Astrocyte (in vitro differentiated cells and primary cell): ENCODE data around the gene NDUFS2. TPM values are rescaled to one million over a fixed set of nuclear protein-coding genes. Genes with fewer than 3 reads are reported as not detected.

Experiments used
- DNase-seq: peaks from one replicate; pipeline ENCODE4 v3.0.0-alpha.2; 2010; ENCODE audit warnings: low read depth
- FAIRE-seq: peaks from 2 replicates; lab custom pipeline; 2011; peaks lifted over from hg19 to GRCh38; lab: Jason Lieb, UNC
- H2AFZ ChIP-seq: 2 replicates; pipeline ENCODE4 v1.6.0; 2012; ENCODE audit warnings: low read depth, low read length, inconsistent platforms
- H3K27ac ChIP-seq: 2 replicates; pipeline ENCODE4 v1.5.1; 2011; ENCODE audit warnings: low read depth, low read length, inconsistent platforms
- H3K27me3 ChIP-seq: 2 replicates; pipeline ENCODE4 v1.6.0; 2011; ENCODE audit warnings: low read length, inconsistent platforms; ENCODE audit not compliant: insufficient read depth
- H3K36me3 ChIP-seq: 2 replicates; pipeline ENCODE4 v1.5.1; 2011; ENCODE audit warnings: low read length, inconsistent platforms; ENCODE audit not compliant: insufficient read depth
- H3K4me1 ChIP-seq: 2 replicates; pipeline ENCODE4 v1.5.1; 2011; ENCODE audit warnings: low read length, inconsistent platforms; ENCODE audit not compliant: insufficient read depth
- H3K4me2 ChIP-seq: 2 replicates; pipeline ENCODE4 v1.6.0; 2012; ENCODE audit warnings: low read length, inconsistent platforms
- H3K4me3 ChIP-seq: 2 replicates; pipeline ENCODE4 v1.5.1; 2011; ENCODE audit warnings: low read depth, mild to moderate bottlenecking, low read length, inconsistent platforms; ENCODE audit not compliant: insufficient read depth
- H3K79me2 ChIP-seq: 2 replicates; pipeline ENCODE4 v1.6.0; 2012; ENCODE audit warnings: mild to moderate bottlenecking, low read length, inconsistent platforms; ENCODE audit not compliant: insufficient read depth
- H3K9ac ChIP-seq: 2 replicates; pipeline ENCODE4 v1.6.0; 2012; ENCODE audit warnings: mild to moderate bottlenecking, low read length, inconsistent platforms
- H3K9me3 ChIP-seq: 2 replicates; pipeline ENCODE4 v1.5.1; 2012; ENCODE audit warnings: low read depth, mild to moderate bottlenecking, low read length, inconsistent platforms; ENCODE audit not compliant: insufficient read depth
- H4K20me1 ChIP-seq: 2 replicates; pipeline ENCODE4 v1.6.0; 2012; ENCODE audit warnings: low read length, inconsistent platforms; ENCODE audit not compliant: insufficient read depth
- H3K27ac Mint-ChIP-seq: one replicate; pipeline ENCODE4 v1.8.0; 2021; ENCODE audit warnings: mild to moderate bottlenecking, mixed read lengths; ENCODE audit not compliant: unreplicated experiment
- H3K27me3 Mint-ChIP-seq: one replicate; pipeline ENCODE4 v1.8.0; 2021; ENCODE audit warnings: low read depth, mixed read lengths; ENCODE audit not compliant: unreplicated experiment
- H3K36me3 Mint-ChIP-seq: one replicate; pipeline ENCODE4 v1.8.0; 2021; ENCODE audit warnings: low read depth, mixed read lengths; ENCODE audit not compliant: unreplicated experiment
- H3K4me1 Mint-ChIP-seq: one replicate; pipeline ENCODE4 v1.8.0; 2021; ENCODE audit warnings: low read depth, mixed read lengths; ENCODE audit not compliant: unreplicated experiment
- H3K4me3 Mint-ChIP-seq: one replicate; pipeline ENCODE4 v1.8.0; 2021; ENCODE audit warnings: mild to moderate bottlenecking, moderate library complexity, mixed read lengths; ENCODE audit not compliant: unreplicated experiment
- H3K9me3 Mint-ChIP-seq: one replicate; pipeline ENCODE4 v1.8.0; 2021; ENCODE audit warnings: mild to moderate bottlenecking, mixed read lengths; ENCODE audit not compliant: unreplicated experiment
- EZH2 ChIP-seq: IDR thresholded peaks from 2 replicates; pipeline ENCODE4 v1.6.1; 2012; ENCODE audit warnings: mild to moderate bottlenecking, low read length, inconsistent platforms; ENCODE audit not compliant: insufficient read depth
- total RNA-seq: library from RNA; stranded (reverse); gene quantifications from 2 replicates; pipeline ENCODE4 v1.2.1, GENCODE V29; 2021
- TF ChIP-seq, protein P1 (sequence below): IDR thresholded peaks from 2 replicates; pipeline ENCODE4 v1.5.1; 2011; ENCODE audit warnings: low read depth, mild to moderate bottlenecking, inconsistent platforms, low read length, moderate library complexity; ENCODE audit not compliant: insufficient read depth

The NDUFS2 gene
- total RNA-seq, 1 donor from 2014 or later: 59.9 TPM

DNA sequence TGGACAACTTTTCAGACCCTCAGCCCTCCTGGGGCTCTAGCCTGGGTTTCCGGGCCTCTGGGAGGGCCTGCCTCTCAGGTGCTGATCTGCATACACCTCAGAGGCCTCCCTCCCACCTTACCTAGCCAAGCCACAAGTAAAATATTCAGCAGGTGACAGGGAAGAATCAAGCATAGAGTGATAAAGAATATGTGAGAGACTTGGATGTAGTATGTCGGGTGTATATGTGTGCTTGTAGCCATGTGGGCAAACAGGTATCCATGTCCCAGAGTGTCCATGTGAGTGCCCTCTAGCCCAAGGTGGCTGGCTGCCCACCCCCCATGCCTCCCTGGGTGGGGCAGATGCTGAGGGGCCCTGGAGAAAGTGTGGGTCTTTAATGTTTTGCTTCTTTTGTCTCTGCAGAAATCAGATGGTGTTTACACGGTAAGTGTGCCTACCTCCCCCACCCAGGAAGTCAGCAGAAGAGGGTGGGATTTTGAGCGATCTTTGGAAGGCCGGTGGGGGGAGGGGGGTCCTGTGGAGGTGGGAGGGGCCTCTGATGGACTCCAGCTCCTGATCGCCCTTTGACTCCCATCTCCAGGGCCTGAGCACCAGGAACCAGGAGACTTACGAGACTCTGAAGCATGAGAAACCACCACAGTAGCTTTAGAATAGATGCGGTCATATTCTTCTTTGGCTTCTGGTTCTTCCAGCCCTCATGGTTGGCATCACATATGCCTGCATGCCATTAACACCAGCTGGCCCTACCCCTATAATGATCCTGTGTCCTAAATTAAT lies 16.3 kb downstream of the NDUFS2 start:
- peaks cover 15% of the 10 kb centered on the region for H3K4me1 Mint-ChIP-seq
- peaks cover 14% of the 10 kb centered on the region for H3K4me1 ChIP-seq
- H3K27me3 Mint-ChIP-seq: peaks cover 9% of the 10 kb centered on the region
- no peaks in the 10 kb centered on the region for H4K20me1 ChIP-seq
- TF ChIP-seq EZH2: no peak
- TF ChIP-seq, protein P1, sequence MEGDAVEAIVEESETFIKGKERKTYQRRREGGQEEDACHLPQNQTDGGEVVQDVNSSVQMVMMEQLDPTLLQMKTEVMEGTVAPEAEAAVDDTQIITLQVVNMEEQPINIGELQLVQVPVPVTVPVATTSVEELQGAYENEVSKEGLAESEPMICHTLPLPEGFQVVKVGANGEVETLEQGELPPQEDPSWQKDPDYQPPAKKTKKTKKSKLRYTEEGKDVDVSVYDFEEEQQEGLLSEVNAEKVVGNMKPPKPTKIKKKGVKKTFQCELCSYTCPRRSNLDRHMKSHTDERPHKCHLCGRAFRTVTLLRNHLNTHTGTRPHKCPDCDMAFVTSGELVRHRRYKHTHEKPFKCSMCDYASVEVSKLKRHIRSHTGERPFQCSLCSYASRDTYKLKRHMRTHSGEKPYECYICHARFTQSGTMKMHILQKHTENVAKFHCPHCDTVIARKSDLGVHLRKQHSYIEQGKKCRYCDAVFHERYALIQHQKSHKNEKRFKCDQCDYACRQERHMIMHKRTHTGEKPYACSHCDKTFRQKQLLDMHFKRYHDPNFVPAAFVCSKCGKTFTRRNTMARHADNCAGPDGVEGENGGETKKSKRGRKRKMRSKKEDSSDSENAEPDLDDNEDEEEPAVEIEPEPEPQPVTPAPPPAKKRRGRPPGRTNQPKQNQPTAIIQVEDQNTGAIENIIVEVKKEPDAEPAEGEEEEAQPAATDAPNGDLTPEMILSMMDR: no peak
- H3K4me2 ChIP-seq: no peak overlapping the region
- H3K79me2 ChIP-seq: no peaks in the 10 kb centered on the region
- H3K9me3 ChIP-seq: no peaks in the 10 kb centered on the region
- FAIRE-seq: no peak
- H3K4me3 ChIP-seq: no peak overlapping the region
- H3K9ac ChIP-seq: no peak overlapping the region
- no peak for DNase-seq
- peak overlapping the region; percentile 45 for H3K4me3 Mint-ChIP-seq
- H3K27me3 ChIP-seq: no peaks in the 10 kb centered on the region
- H3K27ac Mint-ChIP-seq: no peak overlapping the region
- H3K27ac ChIP-seq: no peak overlapping the region
- H3K9me3 Mint-ChIP-seq: no peaks in the 10 kb centered on the region
- peaks cover 10% of the 10 kb centered on the region for H3K36me3 ChIP-seq
- H3K36me3 Mint-ChIP-seq: peaks cover 12% of the 10 kb centered on the region
- no peak overlapping the region for H2AFZ ChIP-seq

DNA sequence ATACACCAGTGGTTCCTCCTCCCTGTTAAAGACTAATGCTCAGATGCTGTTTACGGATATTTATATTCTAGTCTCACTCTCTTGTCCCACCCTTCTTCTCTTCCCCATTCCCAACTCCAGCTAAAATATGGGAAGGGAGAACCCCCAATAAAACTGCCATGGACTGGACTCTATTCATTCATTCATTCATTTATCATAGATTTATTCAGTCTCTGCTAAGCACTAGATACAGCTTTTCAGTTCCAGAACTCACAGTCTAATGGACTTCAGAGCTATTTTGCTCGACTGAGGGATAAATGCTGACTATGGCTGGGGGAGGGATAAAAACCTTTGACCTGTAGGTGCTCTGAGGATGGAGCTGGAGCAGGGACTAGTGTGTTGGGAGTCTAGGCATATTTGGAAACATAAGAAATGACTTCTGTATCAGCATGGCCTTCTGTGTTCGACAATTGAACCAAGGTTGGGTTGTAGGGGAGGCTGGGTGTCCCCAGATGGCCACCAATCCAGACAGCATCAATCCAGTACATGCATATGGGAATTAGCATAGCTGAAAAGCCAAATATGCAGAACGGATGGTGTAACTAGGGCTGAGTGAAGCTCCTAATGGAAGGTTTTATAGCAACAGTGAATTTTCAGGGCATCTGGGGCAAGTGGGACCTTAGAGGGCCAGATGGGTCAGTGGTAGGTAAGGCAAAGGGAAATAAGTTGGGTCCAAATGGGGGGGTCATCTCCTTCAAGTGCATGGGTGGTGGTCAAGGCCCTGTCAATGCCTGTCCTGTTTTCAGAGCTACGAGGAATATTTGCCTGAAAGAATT lies 17.1 kb downstream of the NDUFS2 start:
- peaks cover 8% of the 10 kb centered on the region for H3K36me3 Mint-ChIP-seq
- no peak overlapping the region for H3K27ac Mint-ChIP-seq
- Histone ChIP-seq H4K20me1 (no peaks in the 10 kb centered on the region), H3K36me3 (peaks cover 3% of the 10 kb centered on the region), H3K4me1 (peaks cover 14% of the 10 kb centered on the region), H3K27ac (no peak overlapping the region), H3K9me3 (no peaks in the 10 kb centered on the region), H3K27me3 (no peaks in the 10 kb centered on the region), H3K4me3 (no peak overlapping the region), H2AFZ (no peak overlapping the region), H3K9ac (no peak overlapping the region), H3K4me2 (no peak overlapping the region), H3K79me2 (no peaks in the 10 kb centered on the region)
- DNase-seq (no peak), FAIRE-seq (no peak)
- H3K4me1 Mint-ChIP-seq: peaks cover 15% of the 10 kb centered on the region
- H3K4me3 Mint-ChIP-seq: no peak overlapping the region
- no peaks in the 10 kb centered on the region for H3K9me3 Mint-ChIP-seq
- TF ChIP-seq EZH2: no peak
- peaks cover 11% of the 10 kb centered on the region for H3K27me3 Mint-ChIP-seq

DNA sequence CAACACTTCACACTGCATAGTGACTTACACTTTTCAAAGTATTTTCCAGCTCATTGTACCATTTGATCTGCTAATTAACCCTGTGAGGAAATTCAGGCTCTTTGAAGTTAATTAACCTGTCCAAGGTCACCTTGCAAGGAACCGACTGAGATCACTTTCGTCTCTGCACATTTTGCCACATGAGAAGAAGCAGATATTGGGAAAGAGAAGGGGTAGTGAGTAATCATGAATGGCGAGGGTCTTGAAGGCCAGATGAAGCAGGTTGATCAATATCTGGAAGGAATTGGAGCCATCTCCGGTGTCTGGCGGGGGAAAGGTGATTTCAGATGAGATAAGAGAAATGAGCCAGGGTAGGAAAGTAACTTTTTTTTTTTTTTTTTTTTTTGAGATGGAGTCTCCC lies 17.8 kb downstream of the NDUFS2 start:
- DNase-seq (no peak), FAIRE-seq (no peak)
- no peak overlapping the region for H3K4me2 ChIP-seq
- H3K9me3 ChIP-seq: no peaks in the 10 kb centered on the region
- peaks cover 14% of the 10 kb centered on the region for H3K4me1 ChIP-seq
- peaks cover 3% of the 10 kb centered on the region for H3K36me3 Mint-ChIP-seq
- H3K4me3 ChIP-seq: no peak overlapping the region
- H3K27ac ChIP-seq: no peak overlapping the region
- peaks cover 11% of the 10 kb centered on the region for H3K27me3 Mint-ChIP-seq
- no peak overlapping the region for H3K27ac Mint-ChIP-seq
- H2AFZ ChIP-seq: no peak overlapping the region
- no peaks in the 10 kb centered on the region for H3K9me3 Mint-ChIP-seq
- H3K27me3 ChIP-seq: no peaks in the 10 kb centered on the region
- H3K9ac ChIP-seq: no peak overlapping the region
- peaks cover 15% of the 10 kb centered on the region for H3K4me1 Mint-ChIP-seq
- no peak overlapping the region for H3K4me3 Mint-ChIP-seq
- TF ChIP-seq, protein P1: no peak
- TF ChIP-seq EZH2: no peak
- H4K20me1 ChIP-seq: no peaks in the 10 kb centered on the region
- no peaks in the 10 kb centered on the region for H3K79me2 ChIP-seq
- H3K36me3 ChIP-seq: peaks cover 3% of the 10 kb centered on the region
